MM.1S (cell line): ENCODE measurements around the gene GPATCH2.

Experiments used
- EZH2 ChIP-seq: fragments of 300-600 bp; sonication (generic); optimal IDR thresholded peaks from 2 replicates; pipeline ENCODE3; 2017; ENCODE audit warnings: low read depth, mild to moderate bottlenecking, antibody characterized with exemption, low read length, mixed read lengths
- TF ChIP-seq, protein P1 (sequence below): fragments of 300-600 bp; sonication (generic); IDR thresholded peaks from 2 replicates; pipeline ENCODE4 v1.5.1; 2016; ENCODE audit warnings: antibody characterized with exemption, low read length, mixed read lengths

DNA sequence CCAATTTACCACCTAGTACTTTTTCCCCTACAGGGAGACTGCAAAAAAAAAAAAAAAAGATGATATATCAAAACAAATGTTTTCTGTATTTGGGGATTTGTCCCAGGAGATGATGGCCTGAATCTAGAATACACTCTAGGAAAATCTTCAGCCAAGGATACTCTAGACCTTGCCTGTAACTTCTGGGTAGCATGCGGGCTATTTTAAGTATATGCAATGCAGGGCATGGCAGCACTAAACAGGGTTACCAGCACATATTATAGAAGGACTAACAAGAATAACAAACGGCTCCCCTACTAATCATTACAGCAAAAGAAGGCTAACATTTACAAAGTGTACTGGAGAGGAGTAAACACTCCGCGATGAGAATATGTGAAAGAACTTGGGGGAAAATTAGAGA, 109.6 kb downstream of the GPATCH2 start:
- TF ChIP-seq, protein P1, sequence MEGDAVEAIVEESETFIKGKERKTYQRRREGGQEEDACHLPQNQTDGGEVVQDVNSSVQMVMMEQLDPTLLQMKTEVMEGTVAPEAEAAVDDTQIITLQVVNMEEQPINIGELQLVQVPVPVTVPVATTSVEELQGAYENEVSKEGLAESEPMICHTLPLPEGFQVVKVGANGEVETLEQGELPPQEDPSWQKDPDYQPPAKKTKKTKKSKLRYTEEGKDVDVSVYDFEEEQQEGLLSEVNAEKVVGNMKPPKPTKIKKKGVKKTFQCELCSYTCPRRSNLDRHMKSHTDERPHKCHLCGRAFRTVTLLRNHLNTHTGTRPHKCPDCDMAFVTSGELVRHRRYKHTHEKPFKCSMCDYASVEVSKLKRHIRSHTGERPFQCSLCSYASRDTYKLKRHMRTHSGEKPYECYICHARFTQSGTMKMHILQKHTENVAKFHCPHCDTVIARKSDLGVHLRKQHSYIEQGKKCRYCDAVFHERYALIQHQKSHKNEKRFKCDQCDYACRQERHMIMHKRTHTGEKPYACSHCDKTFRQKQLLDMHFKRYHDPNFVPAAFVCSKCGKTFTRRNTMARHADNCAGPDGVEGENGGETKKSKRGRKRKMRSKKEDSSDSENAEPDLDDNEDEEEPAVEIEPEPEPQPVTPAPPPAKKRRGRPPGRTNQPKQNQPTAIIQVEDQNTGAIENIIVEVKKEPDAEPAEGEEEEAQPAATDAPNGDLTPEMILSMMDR, result no peak
- TF ChIP-seq EZH2, result no peak
